Astrocyte (in vitro differentiated cells and primary cell): Measurements from ENCODE around the gene RAP2B.

Experiments used
- EZH2 ChIP-seq: IDR thresholded peaks from 2 replicates; pipeline ENCODE4 v1.6.1; 2012; ENCODE audit warnings: mild to moderate bottlenecking, low read length, inconsistent platforms; ENCODE audit not compliant: insufficient read depth
- TF ChIP-seq, protein P1 (sequence below): IDR thresholded peaks from 2 replicates; pipeline ENCODE4 v1.5.1; 2011; ENCODE audit warnings: low read depth, mild to moderate bottlenecking, inconsistent platforms, low read length, moderate library complexity; ENCODE audit not compliant: insufficient read depth

DNA sequence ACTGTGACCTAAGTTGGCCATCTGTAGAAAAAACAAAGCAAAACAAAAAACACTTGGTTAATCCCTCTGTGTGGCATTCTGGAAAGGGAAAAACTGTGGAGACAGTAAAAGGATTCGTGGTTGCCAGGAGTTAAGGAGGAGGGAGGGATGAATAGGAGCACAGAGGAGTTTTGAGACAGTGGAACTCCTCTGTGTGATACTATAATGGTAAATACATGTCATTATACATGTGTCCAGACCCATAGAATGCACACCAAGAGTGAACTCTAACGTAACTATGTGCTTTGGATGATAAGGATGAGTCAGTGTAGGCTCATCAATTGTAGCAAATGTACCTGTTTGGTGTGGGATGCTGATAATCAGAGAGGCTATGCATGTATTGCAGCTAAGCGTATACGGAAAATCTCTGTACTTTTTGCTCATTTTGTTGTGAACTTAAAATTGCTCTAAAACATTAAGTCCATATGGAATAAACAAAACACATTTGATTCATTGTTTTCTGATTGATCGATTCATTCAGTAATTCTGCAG lies 33.4 kb downstream of the RAP2B start:
- TF ChIP-seq, protein P1, sequence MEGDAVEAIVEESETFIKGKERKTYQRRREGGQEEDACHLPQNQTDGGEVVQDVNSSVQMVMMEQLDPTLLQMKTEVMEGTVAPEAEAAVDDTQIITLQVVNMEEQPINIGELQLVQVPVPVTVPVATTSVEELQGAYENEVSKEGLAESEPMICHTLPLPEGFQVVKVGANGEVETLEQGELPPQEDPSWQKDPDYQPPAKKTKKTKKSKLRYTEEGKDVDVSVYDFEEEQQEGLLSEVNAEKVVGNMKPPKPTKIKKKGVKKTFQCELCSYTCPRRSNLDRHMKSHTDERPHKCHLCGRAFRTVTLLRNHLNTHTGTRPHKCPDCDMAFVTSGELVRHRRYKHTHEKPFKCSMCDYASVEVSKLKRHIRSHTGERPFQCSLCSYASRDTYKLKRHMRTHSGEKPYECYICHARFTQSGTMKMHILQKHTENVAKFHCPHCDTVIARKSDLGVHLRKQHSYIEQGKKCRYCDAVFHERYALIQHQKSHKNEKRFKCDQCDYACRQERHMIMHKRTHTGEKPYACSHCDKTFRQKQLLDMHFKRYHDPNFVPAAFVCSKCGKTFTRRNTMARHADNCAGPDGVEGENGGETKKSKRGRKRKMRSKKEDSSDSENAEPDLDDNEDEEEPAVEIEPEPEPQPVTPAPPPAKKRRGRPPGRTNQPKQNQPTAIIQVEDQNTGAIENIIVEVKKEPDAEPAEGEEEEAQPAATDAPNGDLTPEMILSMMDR: no peak
- TF ChIP-seq EZH2: no peak
